ENCODE measurements around the gene CYP4F11. TPM values are rescaled to one million over a fixed set of nuclear protein-coding genes. Genes with fewer than 3 reads are reported as not detected.

Gene CYP4F11
- total and polyA plus RNA-seq, 2 of the 4 experiments (the other 2 are of a cell fraction), result not detected

- dilution Hi-C loops (cut with HindIII; ENCODE audit: low sequenced_read_pairs, unreplicated experiment) (no loop called here), intact Hi-C loops (cut with micrococcal nuclease) (no loop called here), in situ Hi-C loops (cut with MboI; ENCODE audit: low sequenced_read_pairs) (no loop called here)
- ChIA-PET POLR2A (ENCODE audit: unreplicated experiment) (no interaction called here), CTCF (no interaction called here)
- Histone ChIP-seq H4K20me1 (ENCODE audit: insufficient read depth, low read length) (no peaks in the 10 kb centered on the region), H2BK120ac (ENCODE audit: low read depth, low read length) (no peak overlapping the region), H4K91ac (ENCODE audit: insufficient read depth, low read depth, low read length) (no peak overlapping the region), H3K9me3 (ENCODE audit: control insufficient read depth, insufficient read depth, low read length) (peaks cover 2% of the 10 kb centered on the region; the same call in 1 of the 2 replicates), H2BK15ac (ENCODE audit: low read depth, low read length) (no peak overlapping the region), H3K4ac (ENCODE audit: low read depth, low read length) (no peak overlapping the region), H3K36me3 (ENCODE audit: control insufficient read depth, insufficient read depth, low read length) (no peaks in the 10 kb centered on the region), H4K5ac (ENCODE audit: low read depth, low read length) (no peak overlapping the region), H3K4me3 (ENCODE audit: insufficient read depth, low read depth, low read length) (no peak overlapping the region), H2BK5ac (ENCODE audit: low read depth, low read length, poor library complexity, severe bottlenecking) (no peak overlapping the region), H2AK9ac (replicated peaks; ENCODE audit: low read depth, low read length, poor library complexity) (no peak overlapping the region), H3K18ac (ENCODE audit: low read depth, low read length) (no peak overlapping the region), H2AFZ (replicated peaks; ENCODE audit: low read length, poor library complexity) (no peak overlapping the region), H2BK20ac (ENCODE audit: low read depth, low read length) (no peak overlapping the region), H3K56ac (ENCODE audit: extremely low read depth, insufficient read depth, low read length) (no peak overlapping the region), H3K9ac (ENCODE audit: low read depth, low read length) (no peak overlapping the region), H3K14ac (replicated peaks; ENCODE audit: low read depth, low read length) (no peak overlapping the region), H2AK5ac (ENCODE audit: low read depth, low read length) (no peak overlapping the region), H3K9me1 (ENCODE audit: insufficient read depth, low read length) (no peaks in the 10 kb centered on the region), H3K27me3 (ENCODE audit: control insufficient read depth, insufficient read depth, low read length) (no peaks in the 10 kb centered on the region), H3K23ac (ENCODE audit: low read depth, low read length) (no peak overlapping the region), H3K79me1 (ENCODE audit: low read depth in 1 of 2, low read length in 2 of 2) (no peaks in the 10 kb centered on the region), H3K4me1 (ENCODE audit: control insufficient read depth, insufficient read depth, low read length) (no peaks in the 10 kb centered on the region), H3K4me2 (ENCODE audit: low read depth, low read length) (no peak overlapping the region), H3K27ac (ENCODE audit: insufficient read depth, low read length) (no peak overlapping the region), H4K8ac (ENCODE audit: low read depth in 2 of 2, low read length in 2 of 2) (no peak overlapping the region)
- WGBS, 2 experiments (ENCODE audit: extremely low coverage in 2 of 2, insufficient read length in 1 of 2), result no CpG with 5 or more reads among the region's 2 CpGs
- BruUV-seq (replicated peaks), result no TSS peak
- ATAC-seq (ENCODE audit: low read depth) (no peak), DNase-seq (no peak)
- no peak for TF ChIP-seq MXI1 (IDR thresholded peaks at IDR 0.05; ENCODE audit: borderline replicate concordance, low read depth, low read length)
- no peak for TF ChIP-seq RAD21 (IDR thresholded peaks at IDR 0.05; ENCODE audit: low read length)
Observed at GRCh38 chr19:15915109-15915508, 19.2 kb downstream of the CYP4F11 start.

Measured in IMR-90 (cell line).